ENCODE results near the gene SLC9A6.
A peak's percentile ranks its signal among the peaks of the same experiment; 100 is the strongest.
"Not testable (repeated sequence)": the region's sequence is repeated elsewhere in the genome, so short reads cannot be mapped to it uniquely, and the experiment has no call there.

Gene SLC9A6

DNA sequence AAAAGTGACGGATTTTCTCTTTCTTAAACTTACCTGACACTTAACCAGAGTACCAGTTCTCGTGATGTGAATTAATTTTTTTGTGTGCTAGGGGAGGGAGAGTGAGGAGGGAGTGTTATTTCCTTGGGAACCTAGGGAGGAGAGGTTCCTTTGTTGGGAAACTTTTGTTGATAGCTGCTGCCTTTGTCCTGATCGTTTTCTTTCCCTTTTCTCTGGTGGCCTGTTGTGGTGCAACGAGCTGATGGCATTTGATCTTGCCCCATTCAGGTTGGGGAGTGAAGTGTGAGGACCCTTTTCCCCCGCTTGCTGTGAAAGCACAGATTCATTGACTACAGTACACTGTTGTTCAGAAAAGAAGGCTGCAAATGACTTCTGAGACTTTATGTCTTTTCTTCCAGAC is 59.8 kb downstream of the SLC9A6 start:
- TF ChIP-seq CTCF (IDR thresholded peaks at IDR 0.05; ENCODE audit: low read depth, low read length, missing control alignments), result no peak
- no peak overlapping the region for H3K4me3 ChIP-seq (ENCODE audit: low read depth, low read length)
- DNase-seq (ENCODE audit: low read depth), result no peak
- in situ Hi-C loops (cut with HindIII; ENCODE audit: low sequenced_read_pairs), result no loop called here

GRCh38 chrX:136046295-136047015 is 61.2 kb downstream of the SLC9A6 start:
- H3K4me3 ChIP-seq (ENCODE audit: low read depth, low read length), result no peak overlapping the region
- TF ChIP-seq CTCF (IDR thresholded peaks at IDR 0.05; ENCODE audit: low read depth, low read length, missing control alignments), result no peak
- in situ Hi-C loops (cut with HindIII; ENCODE audit: low sequenced_read_pairs), result no loop called here
- DNase-seq (ENCODE audit: low read depth), result peak; percentile 4

DNA sequence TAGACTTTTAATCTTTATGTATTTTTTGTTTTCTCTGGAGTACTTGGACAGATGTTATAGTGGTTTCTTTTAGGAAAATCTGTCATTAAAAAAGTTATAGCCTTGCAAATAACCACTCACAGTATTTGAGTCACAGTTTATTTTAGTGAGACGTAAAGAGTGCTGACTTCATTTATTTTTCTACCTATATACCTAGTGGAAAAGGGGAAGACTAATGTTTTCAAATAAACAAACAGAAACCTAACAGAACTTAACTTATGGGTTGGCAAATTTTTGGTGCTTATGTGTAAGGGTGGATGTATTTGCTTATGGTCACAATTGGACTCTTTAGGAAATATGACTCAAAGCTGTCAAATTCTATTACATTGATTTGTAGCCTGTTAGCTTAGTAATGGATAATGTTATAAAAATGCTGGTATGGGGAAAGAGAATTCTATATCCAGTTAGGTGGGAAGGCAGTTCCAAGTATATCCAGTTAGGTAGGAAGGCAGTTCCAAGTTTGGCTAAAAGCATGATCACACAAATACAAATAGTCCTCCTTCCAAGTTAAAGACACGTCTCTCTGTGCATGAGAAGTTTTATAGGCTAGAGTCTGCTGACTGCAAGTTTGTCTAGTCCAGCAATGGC is 61.9 kb downstream of the SLC9A6 start:
- H3K4me3 ChIP-seq (ENCODE audit: low read depth, low read length), result no peak overlapping the region
- TF ChIP-seq CTCF (IDR thresholded peaks at IDR 0.05; ENCODE audit: low read depth, low read length, missing control alignments), result no peak
- no peak for DNase-seq (ENCODE audit: low read depth)
- in situ Hi-C loops (cut with HindIII; ENCODE audit: low sequenced_read_pairs), result no loop called here

- in situ Hi-C loops (cut with HindIII; ENCODE audit: low sequenced_read_pairs), result no loop called here
- no peak for DNase-seq (ENCODE audit: low read depth)
- no peak overlapping the region for H3K4me3 ChIP-seq (ENCODE audit: low read depth, low read length)
- TF ChIP-seq CTCF (IDR thresholded peaks at IDR 0.05; ENCODE audit: low read depth, low read length, missing control alignments), result no peak
Measured at GRCh38 chrX:136047969-136048368, 62.7 kb downstream of the SLC9A6 start.

- in situ Hi-C loops (cut with HindIII; ENCODE audit: low sequenced_read_pairs), result no loop called here
- no peak overlapping the region for H3K4me3 ChIP-seq (ENCODE audit: low read depth, low read length)
- DNase-seq (ENCODE audit: low read depth), result no peak
- no peak for TF ChIP-seq CTCF (IDR thresholded peaks at IDR 0.05; ENCODE audit: low read depth, low read length, missing control alignments)
Measured at GRCh38 chrX:136048446-136048845, 63.2 kb downstream of the SLC9A6 start.

GRCh38 chrX:136049608-136050007 is 64.4 kb downstream of the SLC9A6 start:
- H3K4me3 ChIP-seq (ENCODE audit: low read depth, low read length), result no peak overlapping the region
- in situ Hi-C loops (cut with HindIII; ENCODE audit: low sequenced_read_pairs), result no loop called here
- no peak for DNase-seq (ENCODE audit: low read depth)
- no peak for TF ChIP-seq CTCF (IDR thresholded peaks at IDR 0.05; ENCODE audit: low read depth, low read length, missing control alignments)

DNA sequence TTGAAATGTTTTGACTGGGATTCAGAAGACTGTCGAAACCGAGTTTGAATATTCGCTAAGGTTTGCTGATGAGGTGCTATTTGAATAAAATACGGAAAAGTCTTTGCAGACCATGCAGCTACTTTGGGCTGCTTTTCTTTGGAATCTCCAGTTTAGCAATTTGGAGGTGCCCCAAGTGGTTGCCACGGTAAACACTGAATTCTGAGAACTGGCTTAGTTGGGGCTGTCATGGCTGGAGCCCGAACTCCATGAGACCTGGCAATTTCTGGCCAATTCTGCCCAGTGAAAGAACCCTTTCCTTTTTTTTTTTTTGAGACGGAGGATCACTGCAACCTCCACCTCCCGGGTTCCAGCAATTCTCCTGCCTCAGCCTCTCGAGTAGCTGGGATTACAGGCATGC is 65.6 kb downstream of the SLC9A6 start:
- DNase-seq (ENCODE audit: low read depth); in situ Hi-C loops (cut with HindIII; ENCODE audit: low sequenced_read_pairs); H3K4me3 ChIP-seq (ENCODE audit: low read depth, low read length): not testable (repeated sequence)
